Neuronal stem cell (in vitro differentiated cells): ENCODE data around the gene TUBB2B.
"Not testable (repeated sequence)": the region's sequence is repeated elsewhere in the genome, so short reads cannot be mapped to it uniquely, and the experiment has no call there.

Experiments
- DNase-seq: peaks from one replicate; pipeline ENCODE4 v3.0.0-alpha.2; 2013; ENCODE audit warnings: low spot score
- H2AFZ ChIP-seq: one replicate; pipeline ENCODE4 v1.6.1; 2013; ENCODE audit warnings: mild to moderate bottlenecking, low read length, inconsistent platforms
- H2AK5ac ChIP-seq: 2 replicates; pipeline ENCODE4 v1.6.1; 2013; ENCODE audit warnings: low read depth, mild to moderate bottlenecking, inconsistent platforms, low read length, moderate library complexity, mixed read lengths
- H2BK120ac ChIP-seq: 2 replicates; pipeline ENCODE4 v1.6.1; 2013; ENCODE audit warnings: low read depth, mild to moderate bottlenecking, inconsistent platforms, low read length, moderate library complexity, mixed read lengths
- H2BK12ac ChIP-seq: one replicate; pipeline ENCODE4 v1.6.1; 2013; ENCODE audit warnings: low read length, inconsistent platforms
- H2BK15ac ChIP-seq: 2 replicates; pipeline ENCODE4 v1.6.1; 2013; ENCODE audit warnings: mild to moderate bottlenecking, low read length, inconsistent platforms, mixed read lengths
- H2BK5ac ChIP-seq: one replicate; pipeline ENCODE4 v1.6.1; 2013; ENCODE audit warnings: inconsistent platforms, mild to moderate bottlenecking, low read length, moderate library complexity
- H3K14ac ChIP-seq: one replicate; pipeline ENCODE4 v1.6.1; 2013; ENCODE audit warnings: low read length, inconsistent platforms
- H3K18ac ChIP-seq: 2 replicates; pipeline ENCODE4 v1.6.1; 2013; ENCODE audit warnings: low read length, inconsistent platforms
- H3K23ac ChIP-seq: 2 replicates; pipeline ENCODE4 v1.6.1; 2013; ENCODE audit warnings: low read depth, mild to moderate bottlenecking, mixed read lengths, low read length, inconsistent platforms; ENCODE audit not compliant: poor library complexity
- H3K27ac ChIP-seq: replicated peaks from 3 replicates; pipeline ENCODE4 v1.5.1; 2013; ENCODE audit warnings: low read length, inconsistent platforms
- H3K27me3 ChIP-seq, 3 experiments: 2 replicates each; pipeline ENCODE4 v1.6.1; 2013; ENCODE audit warnings: low read length in 3 of 3, mild to moderate bottlenecking in 2 of 3, inconsistent platforms in 1 of 3, low read depth in 1 of 3, mixed read lengths in 1 of 3, moderate library complexity in 1 of 3; ENCODE audit not compliant: control insufficient read depth in 3 of 3, insufficient read depth in 3 of 3
- H3K36me3 ChIP-seq, 2 donors: replicated peaks in 1 of 2; 2 replicates each; pipeline ENCODE4 v1.6.1; 2013; ENCODE audit warnings: low read length in 2 of 2; ENCODE audit not compliant: control insufficient read depth in 2 of 2, insufficient read depth in 2 of 2
- H3K4ac ChIP-seq: 2 replicates; pipeline ENCODE4 v1.6.1; 2013; ENCODE audit warnings: inconsistent platforms, mild to moderate bottlenecking, low read length, moderate library complexity
- H3K4me1 ChIP-seq, 2 donors: 1 replicate in 1 of 2; 2 replicates in 1 of 2; pipeline ENCODE4 v1.6.1; 2013; ENCODE audit warnings: low read length in 2 of 2, low read depth in 1 of 2; ENCODE audit not compliant: control insufficient read depth in 2 of 2, insufficient read depth in 1 of 2
- H3K4me2 ChIP-seq: one replicate; pipeline ENCODE4 v1.6.1; 2013; ENCODE audit warnings: mild to moderate bottlenecking, low read length, inconsistent platforms; ENCODE audit not compliant: insufficient read depth, poor library complexity, severe bottlenecking
- H3K4me3 ChIP-seq, 2 donors: 2 replicates each; pipeline ENCODE4 v1.5.1; 2013; ENCODE audit warnings: low read length in 2 of 2, mild to moderate bottlenecking in 2 of 2, inconsistent platforms in 1 of 2, moderate library complexity in 1 of 2
- H3K79me1 ChIP-seq: one replicate; pipeline ENCODE4 v1.6.1; 2013; ENCODE audit warnings: low read depth, mild to moderate bottlenecking, inconsistent platforms, low read length, moderate library complexity
- H3K9ac ChIP-seq: one replicate; pipeline ENCODE4 v1.6.1; 2013; ENCODE audit warnings: mild to moderate bottlenecking, low read depth, low read length, inconsistent platforms; ENCODE audit not compliant: poor library complexity
- H3K9me3 ChIP-seq, 2 donors: replicated peaks in 1 of 2; 2 replicates each; pipeline versions ENCODE3 to v1.6.1; 2013; ENCODE audit warnings: low read length in 2 of 2, mild to moderate bottlenecking in 2 of 2, inconsistent platforms in 1 of 2, low read depth in 1 of 2, mixed read lengths in 1 of 2, moderate library complexity in 1 of 2; ENCODE audit not compliant: control insufficient read depth in 2 of 2, insufficient read depth in 1 of 2
- H4K8ac ChIP-seq: one replicate; pipeline ENCODE4 v1.6.1; 2013; ENCODE audit warnings: low read depth, mild to moderate bottlenecking, inconsistent platforms, low read length, moderate library complexity
- H4K91ac ChIP-seq: one replicate; pipeline ENCODE4 v1.6.1; 2013; ENCODE audit warnings: low read length, low read depth, mild to moderate bottlenecking, inconsistent platforms; ENCODE audit not compliant: poor library complexity
- WGBS, 2 donors: extraction: QIAGEN DNeasy Blood & Tissue Kit; methylation state at CpG; one replicate each; pipeline ENCODE4 v1.1.7; 2013; ENCODE audit warnings: missing lambda C conversion rate in 2 of 2, mixed read lengths in 1 of 2; ENCODE audit not compliant: insufficient read length in 2 of 2, insufficient replicate concordance in 1 of 2; ENCODE audit errors: extremely low coverage in 2 of 2; 5-methylcytosine and 5-hydroxymethylcytosine counted together

TUBB2B gene

GRCh38 chr6:3242768-3243167 is 15.3 kb upstream of the TUBB2B start:
- Histone ChIP-seq H3K4me3 (no peak overlapping the region), H3K4me1 (peaks cover 7 to 18% of the 10 kb centered on the region in 2 donors)
- no CpG with 5 or more reads among the region's 4 CpGs for WGBS, 2 donors

GRCh38 chr6:3241745-3242144 is 14.3 kb upstream of the TUBB2B start:
- peaks cover 0 to 28% of the 10 kb centered on the region in 2 donors for H3K36me3 ChIP-seq
- H3K9me3 ChIP-seq, DNase-seq, H3K18ac ChIP-seq, H2BK120ac ChIP-seq, H3K14ac ChIP-seq, H3K27me3 ChIP-seq, H2BK15ac ChIP-seq, H3K9ac ChIP-seq, H2AFZ ChIP-seq, H3K4me1 ChIP-seq, H3K4me2 ChIP-seq, H3K23ac ChIP-seq, H4K91ac ChIP-seq, H2AK5ac ChIP-seq, H3K4ac ChIP-seq, H2BK12ac ChIP-seq, H2BK5ac ChIP-seq, H3K4me3 ChIP-seq, H4K8ac ChIP-seq, H3K79me1 ChIP-seq, H3K27ac ChIP-seq: not testable (repeated sequence)
- WGBS, 2 donors, result no CpG with 5 or more reads among the region's 4 CpGs

More at GRCh38 chr6:3242768-3243167, 15.3 kb upstream of the TUBB2B start:
- Histone ChIP-seq H3K18ac (no peak overlapping the region), H4K91ac (no peak overlapping the region), H2BK15ac (no peak overlapping the region), H3K79me1 (no peaks in the 10 kb centered on the region), H3K27ac (no peak overlapping the region), H2AFZ (no peak overlapping the region), H2BK120ac (no peak overlapping the region), H4K8ac (no peak overlapping the region), H3K36me3 (peaks cover 0 to 26% of the 10 kb centered on the region in 2 donors), H3K9ac (no peak overlapping the region), H3K14ac (no peak overlapping the region), H2BK12ac (no peak overlapping the region), H2BK5ac (no peak overlapping the region), H3K23ac (no peak overlapping the region), H3K9me3 (no peaks in the 10 kb centered on the region), H2AK5ac (no peak overlapping the region), H3K4me2 (no peak overlapping the region), H3K4ac (no peak overlapping the region), H3K27me3 (no peaks in the 10 kb centered on the region)
- no peak for DNase-seq

- Histone ChIP-seq H4K8ac (no peak overlapping the region), H2BK15ac (no peak overlapping the region), H3K36me3 (peaks cover 0 to 30% of the 10 kb centered on the region in 2 donors), H3K18ac (no peak overlapping the region), H3K4me1 (peaks cover 0 to 10% of the 10 kb centered on the region in 2 donors), H3K23ac (no peak overlapping the region), H3K9me3 (no peaks in the 10 kb centered on the region), H2BK120ac (no peak overlapping the region), H3K27me3 (no peaks in the 10 kb centered on the region), H3K4me3 (peak overlapping the region in 1 of 2 donors; percentile 11), H3K27ac (no peak overlapping the region), H2AFZ (no peak overlapping the region), H2BK5ac (no peak overlapping the region), H3K14ac (no peak overlapping the region), H3K4me2 (no peak overlapping the region), H3K9ac (no peak overlapping the region), H2BK12ac (no peak overlapping the region), H2AK5ac (no peak overlapping the region), H4K91ac (no peak overlapping the region), H3K4ac (no peak overlapping the region), H3K79me1 (no peaks in the 10 kb centered on the region)
- DNase-seq, result no peak
- WGBS, 2 donors, result no CpG with 5 or more reads among the region's 7 CpGs
Observed at GRCh38 chr6:3240595-3240994, 13.1 kb upstream of the TUBB2B start.

- H3K9ac ChIP-seq, result no peak overlapping the region
- DNase-seq, result no peak
- H2AK5ac ChIP-seq, result no peak overlapping the region
- H3K27me3 ChIP-seq, result no peaks in the 10 kb centered on the region
- no peak overlapping the region for H2BK15ac ChIP-seq
- no peak overlapping the region for H3K4ac ChIP-seq
- no peak overlapping the region for H2BK120ac ChIP-seq
- H3K27ac ChIP-seq, result no peak overlapping the region
- no peak overlapping the region for H2BK12ac ChIP-seq
- no peak overlapping the region for H2BK5ac ChIP-seq
- no peak overlapping the region for H4K8ac ChIP-seq
- no peaks in the 10 kb centered on the region for H3K79me1 ChIP-seq
- H3K4me3 ChIP-seq, result no peak overlapping the region
- H3K18ac ChIP-seq, result no peak overlapping the region
- no peak overlapping the region for H2AFZ ChIP-seq
- no peak overlapping the region for H3K4me2 ChIP-seq
- H4K91ac ChIP-seq, result no peak overlapping the region
- H3K23ac ChIP-seq, result no peak overlapping the region
- WGBS, 2 donors, result no CpG with 5 or more reads among the region's 13 CpGs
- no peak overlapping the region for H3K14ac ChIP-seq
- peaks cover 0 to 20% of the 10 kb centered on the region in 2 donors for H3K36me3 ChIP-seq
- H3K9me3 ChIP-seq, result no peaks in the 10 kb centered on the region
- H3K4me1 ChIP-seq, result peaks cover 0 to 10% of the 10 kb centered on the region in 2 donors
Observed at GRCh38 chr6:3239110-3239830, 11.8 kb upstream of the TUBB2B start.
